Limb (tissue), 2 donors: ENCODE data around the gene OR52K2.
"Not testable (repeated sequence)": the region's sequence is repeated elsewhere in the genome, so short reads cannot be mapped to it uniquely, and the experiment has no call there.

Experiments
- DNase-seq, 2 donors: peaks; one replicate each; pipeline ENCODE4 v3.0.0-alpha.2; 2016; ENCODE audit errors: extremely low spot score in 2 of 2

Gene OR52K2

GRCh38 chr11:4448995-4449394, at the start of gene OR52K2:
TSS of gene OR52K2 (plus strand) at chr11:4449295. CDS start at chr11:4449340, 45 bp downstream.
- no peak for DNase-seq

DNA sequence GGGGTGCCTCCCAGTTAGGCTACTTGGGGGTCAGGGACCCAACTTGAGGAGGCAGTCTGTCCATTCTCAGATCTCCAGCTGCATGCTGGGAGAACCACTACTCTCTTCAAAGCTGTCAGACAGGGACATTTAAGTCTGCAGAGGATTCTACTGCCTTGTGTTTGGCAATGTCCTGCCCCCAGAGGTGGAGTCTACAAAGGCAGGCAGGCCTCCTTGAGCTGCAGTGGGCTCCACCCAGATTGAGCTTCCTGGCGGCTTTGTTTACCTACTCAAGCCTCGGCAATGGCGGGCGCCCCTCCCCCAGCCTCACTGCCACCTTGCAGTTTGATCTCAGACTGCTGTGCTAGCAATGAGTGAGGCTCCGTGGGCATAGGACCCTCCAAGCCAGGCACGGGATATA, 42.9 kb upstream of the OR52K2 start:
- not testable (repeated sequence) for DNase-seq

DNA sequence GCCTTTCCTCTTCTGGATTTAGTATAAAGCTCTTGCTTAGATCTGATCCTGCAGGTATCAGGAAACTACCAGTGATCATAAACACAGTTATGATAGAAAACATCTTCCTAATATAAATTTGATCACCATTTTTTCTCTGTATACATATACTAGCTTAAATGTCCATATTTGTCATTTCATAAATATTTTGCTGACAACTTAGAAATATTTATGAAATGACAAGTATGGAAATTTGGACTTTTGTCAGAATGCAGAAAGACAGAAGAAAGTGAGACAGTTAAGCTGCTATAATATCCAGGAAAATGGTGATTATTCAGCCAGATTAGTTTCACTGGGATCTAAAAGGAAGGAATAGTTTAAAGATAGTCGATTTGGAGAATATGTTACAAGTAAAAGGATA, 32.8 kb upstream of the OR52K2 start:
- DNase-seq, result no peak

- no peak for DNase-seq
Measured at GRCh38 chr11:4416816-4417215, 32.3 kb upstream of the OR52K2 start.

GRCh38 chr11:4418403-4418802, 30.7 kb upstream of the OR52K2 start:
- no peak for DNase-seq

GRCh38 chr11:4430051-4430450, 19.0 kb upstream of the OR52K2 start:
- no peak for DNase-seq

- DNase-seq, result no peak
Measured at GRCh38 chr11:4433856-4434255, 15.2 kb upstream of the OR52K2 start.

DNA sequence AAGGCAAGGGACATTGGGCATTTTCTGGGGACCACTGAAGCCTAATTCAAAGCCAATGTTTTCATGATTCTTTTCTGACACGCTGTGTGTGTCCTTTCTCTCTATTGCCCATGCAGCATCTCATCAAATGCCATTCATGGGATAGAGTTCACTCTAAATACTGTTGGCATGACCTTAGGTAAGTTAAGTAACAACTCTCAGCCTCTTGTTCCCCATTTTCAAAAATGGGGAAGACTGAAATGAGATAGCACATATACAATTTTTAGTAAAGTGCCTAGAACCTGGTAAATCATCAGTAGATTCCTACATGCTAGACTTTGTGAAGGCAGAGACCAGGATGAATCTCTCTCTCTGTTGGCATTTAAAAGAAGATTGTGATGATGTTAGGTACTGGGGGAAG, 12.7 kb upstream of the OR52K2 start:
- no peak for DNase-seq

GRCh38 chr11:4441515-4441914, 7.6 kb upstream of the OR52K2 start:
- DNase-seq, result no peak

- DNase-seq, result no peak
Measured at GRCh38 chr11:4443232-4443891, 5.7 kb upstream of the OR52K2 start.

- no peak for DNase-seq
Measured at GRCh38 chr11:4453118-4453517, 4.0 kb downstream of the OR52K2 start.

- no peak for DNase-seq
Measured at GRCh38 chr11:4454021-4454420, 4.9 kb downstream of the OR52K2 start.

DNA sequence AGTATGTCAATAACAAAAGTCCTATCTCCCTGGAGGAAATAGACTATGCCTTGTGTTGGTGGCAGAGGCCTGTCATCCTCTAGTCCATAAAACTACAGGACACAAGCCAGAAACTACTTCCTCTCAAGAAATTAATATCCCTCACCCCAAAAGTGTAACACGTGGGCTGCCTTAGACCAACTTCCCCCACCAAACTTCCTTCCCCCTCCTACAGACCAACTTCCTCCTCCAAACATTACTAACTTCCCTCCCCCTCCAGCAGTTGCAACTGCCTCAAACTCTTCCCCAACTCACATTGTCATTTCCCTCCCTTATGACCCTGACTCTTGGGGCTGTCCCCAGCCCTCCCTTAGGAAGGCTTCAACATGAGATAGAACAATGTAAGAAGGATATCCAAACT, 6.3 kb downstream of the OR52K2 start:
- DNase-seq, result no peak

- no peak for DNase-seq
Measured at GRCh38 chr11:4459500-4459899, 10.4 kb downstream of the OR52K2 start.

GRCh38 chr11:4460151-4460550, 11.1 kb downstream of the OR52K2 start:
- no peak for DNase-seq

DNA sequence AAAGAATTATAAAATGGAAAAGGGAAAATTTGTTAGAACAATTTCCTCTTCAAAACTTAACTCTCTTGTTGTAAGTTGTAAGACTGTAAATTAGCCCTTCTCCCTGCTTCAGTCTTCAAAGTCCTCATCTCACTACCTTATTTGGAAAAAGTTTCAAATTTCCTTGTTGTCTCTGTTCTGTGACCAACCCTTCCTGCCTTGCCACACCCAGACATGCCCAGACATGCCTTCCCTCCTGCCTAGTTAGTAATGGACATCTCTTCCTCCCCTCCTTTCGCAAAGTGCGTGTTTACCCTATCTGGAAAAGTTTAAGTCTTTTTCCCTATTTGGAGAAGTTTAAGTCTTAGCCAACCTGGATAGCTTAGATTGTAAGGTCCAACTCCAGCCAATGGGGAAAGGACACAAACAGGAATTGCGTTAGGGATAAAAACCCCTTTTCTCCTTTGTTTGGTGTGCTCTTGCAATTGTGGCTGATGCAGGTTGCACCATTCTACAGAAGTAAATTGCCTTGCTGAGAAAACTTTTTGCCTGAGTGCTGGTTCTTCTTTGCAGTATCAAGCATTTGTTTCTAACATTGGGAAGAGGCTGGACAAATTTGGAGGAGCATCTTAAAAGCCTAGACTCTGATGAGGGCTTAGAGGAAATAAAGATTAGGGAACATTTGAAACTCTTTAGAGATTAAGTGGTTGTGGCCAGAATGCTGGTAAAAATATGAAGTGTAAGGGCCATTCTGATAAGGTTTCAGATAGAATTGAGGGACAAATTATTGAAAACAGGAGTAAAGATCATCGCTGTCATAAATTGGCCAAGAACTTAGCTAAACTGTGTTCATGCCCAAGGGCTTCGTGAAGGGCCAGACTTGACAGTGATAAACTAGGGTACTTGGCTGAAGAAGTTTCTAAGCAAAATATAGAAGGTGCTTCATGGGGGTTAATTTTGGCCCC, 15.4 kb downstream of the OR52K2 start:
- DNase-seq, result no peak

GRCh38 chr11:4465407-4465806, 16.3 kb downstream of the OR52K2 start:
- no peak for DNase-seq

DNA sequence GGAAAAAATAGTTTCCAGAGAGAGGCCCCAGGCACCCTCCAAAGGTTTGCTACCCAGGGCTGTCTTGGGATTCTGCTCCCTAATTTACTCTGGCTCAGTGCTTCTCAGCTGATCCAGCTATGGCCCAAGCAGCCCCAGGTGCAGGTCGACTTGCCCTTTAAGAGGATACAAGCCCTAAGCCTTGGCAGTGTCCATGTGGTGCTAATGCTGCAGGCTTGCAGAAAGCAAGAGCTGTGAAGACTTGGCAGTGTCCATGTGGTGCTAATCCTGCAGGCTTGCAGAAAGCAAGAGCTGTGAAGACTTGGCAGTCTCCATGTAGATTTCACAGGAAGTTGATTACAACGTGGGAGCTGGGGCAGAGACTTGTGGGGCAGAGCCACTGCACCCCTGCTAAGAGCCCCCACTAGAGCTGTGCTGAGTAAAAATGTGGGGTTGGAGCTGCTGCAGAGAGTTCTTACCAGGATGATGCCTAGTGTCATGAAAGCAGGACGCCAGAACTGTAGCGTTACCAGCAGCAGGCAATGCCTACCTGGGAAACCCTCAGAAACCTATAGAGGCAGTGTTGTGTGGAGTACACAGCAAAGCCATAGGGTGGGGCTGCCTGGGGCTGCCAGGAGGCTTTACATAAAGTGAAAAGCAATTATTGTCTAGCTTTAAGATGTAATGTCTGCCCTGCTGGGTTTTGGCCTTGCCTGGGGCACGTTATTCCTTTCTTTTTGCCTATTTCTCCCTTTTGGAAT, 17.2 kb downstream of the OR52K2 start:
- DNase-seq, result no peak

DNA sequence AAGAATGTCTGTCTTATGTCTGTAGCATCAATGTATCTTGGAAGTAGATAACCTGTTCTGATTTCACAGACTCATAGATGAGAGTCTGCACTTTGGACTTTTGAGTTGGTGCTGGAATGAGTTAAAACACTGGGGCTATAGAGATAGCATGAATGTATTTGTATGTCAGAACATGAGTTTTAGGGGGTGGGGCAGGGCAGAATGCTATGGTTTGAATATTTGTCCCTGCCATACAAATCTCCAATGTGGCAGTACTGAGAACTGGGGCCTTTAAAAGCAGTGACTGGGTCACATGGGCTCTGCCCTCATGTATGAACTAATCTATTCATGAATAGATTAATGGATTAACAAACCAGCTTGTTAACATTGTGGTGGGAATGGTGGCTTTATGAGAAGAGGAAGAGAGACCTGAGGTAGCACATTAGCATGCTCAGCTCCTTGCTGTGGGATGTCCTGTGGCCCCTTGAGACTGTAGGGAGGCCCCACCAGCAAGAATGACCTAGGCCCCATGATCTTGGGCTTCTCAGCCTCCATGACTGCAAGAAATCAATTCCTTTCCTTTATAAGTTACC, 17.9 kb downstream of the OR52K2 start:
- no peak for DNase-seq

- DNase-seq, result no peak
Measured at GRCh38 chr11:4467811-4468606, 18.9 kb downstream of the OR52K2 start.

DNA sequence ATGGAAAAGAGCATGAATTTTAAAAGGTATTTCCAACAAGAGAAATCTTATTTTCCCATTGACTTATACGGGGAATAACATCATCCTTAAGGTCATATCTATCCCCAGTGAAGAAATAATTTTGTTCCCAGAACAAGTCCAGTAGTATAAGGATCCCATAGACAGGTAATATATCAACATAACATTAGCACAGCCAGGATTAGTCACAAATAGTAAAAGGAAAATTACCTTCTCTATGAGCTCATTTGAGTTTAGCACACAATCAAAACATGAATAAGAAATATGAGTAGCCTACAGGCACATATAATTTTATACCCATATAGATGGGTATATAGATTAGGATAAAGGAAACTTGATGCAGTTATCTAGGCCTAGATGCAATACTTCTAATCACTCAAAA, 30.5 kb downstream of the OR52K2 start:
- no peak for DNase-seq
